HepG2 (cell line): ENCODE measurements around the gene TEAD4. TPM values are rescaled to one million over a fixed set of nuclear protein-coding genes. Genes with fewer than 3 reads are reported as not detected.

ENCODE experiments used
- ATF6 ChIP-seq: sonication (generic); formaldehyde crosslinking; conservative IDR thresholded peaks from 2 replicates; pipeline ENCODE4 v1.4.0; 2020; ENCODE audit warnings: missing genetic modification reagents
- E2F2 ChIP-seq: sonication (generic); formaldehyde crosslinking; IDR thresholded peaks from 2 replicates; pipeline ENCODE4 v1.4.0; 2020; ENCODE audit warnings: missing genetic modification reagents, borderline replicate concordance
- GABPB1 ChIP-seq: IDR thresholded peaks from 2 replicates; pipeline ENCODE4 v1.6.1; 2016; ENCODE audit warnings: mild to moderate bottlenecking, missing genetic modification reagents, moderate library complexity, missing compliant biosample characterization
- GLI4 ChIP-seq: sonication (generic); formaldehyde crosslinking; IDR thresholded peaks from 2 replicates; pipeline ENCODE4 v1.5.1; 2020; ENCODE audit warnings: missing genetic modification reagents, mild to moderate bottlenecking, moderate library complexity, borderline replicate concordance
- HDAC1 ChIP-seq: sonication (generic); formaldehyde crosslinking; IDR thresholded peaks from 2 replicates; pipeline ENCODE4 v1.5.1; 2020; ENCODE audit warnings: mild to moderate bottlenecking, missing genetic modification reagents
- IRX3 ChIP-seq: sonication (generic); formaldehyde crosslinking; IDR thresholded peaks from 2 replicates; pipeline ENCODE4 v1.8.1; 2023; ENCODE audit warnings: mild to moderate bottlenecking, low read depth, missing genetic modification reagents, borderline replicate concordance
- ISL2 ChIP-seq: sonication (generic); formaldehyde crosslinking; IDR thresholded peaks from 2 replicates; pipeline ENCODE4 v1.5.0; 2020; ENCODE audit warnings: missing genetic modification reagents
- MXD4 ChIP-seq: IDR thresholded peaks from 2 replicates; pipeline ENCODE4 v1.6.1; 2016; ENCODE audit warnings: mild to moderate bottlenecking, missing biosample characterization, missing genetic modification reagents
- MXI1 ChIP-seq: IDR thresholded peaks from 3 replicates; pipeline ENCODE4 v1.6.1; 2012; ENCODE audit warnings: low read depth, low read length, inconsistent platforms, borderline replicate concordance
- NCOA2 ChIP-seq: sonication (generic); formaldehyde crosslinking; IDR thresholded peaks from 2 replicates; pipeline ENCODE4 v1.8.0; 2022; ENCODE audit warnings: inconsistent platforms
- PHF20 ChIP-seq: sonication (generic); formaldehyde crosslinking; IDR thresholded peaks from 2 replicates; pipeline ENCODE4 v1.5.0; 2020; ENCODE audit warnings: mild to moderate bottlenecking, missing genetic modification reagents
- PHF5A ChIP-seq: IDR thresholded peaks from one replicate; pipeline ENCODE4 v1.6.1; 2018; ENCODE audit warnings: low read depth, missing genetic modification reagents; ENCODE audit not compliant: unreplicated experiment
- THYN1 ChIP-seq: sonication (generic); formaldehyde crosslinking; IDR thresholded peaks from 2 replicates; pipeline ENCODE4 v1.8.1; 2023; ENCODE audit warnings: low read depth, mild to moderate bottlenecking, moderate library complexity, missing genetic modification reagents, borderline replicate concordance
- ZBTB1 ChIP-seq: sonication (generic); formaldehyde crosslinking; IDR thresholded peaks from 2 replicates; pipeline ENCODE4 v1.4.0; 2020; ENCODE audit warnings: missing genetic modification reagents, borderline replicate concordance
- ZBTB3 ChIP-seq: sonication (generic); formaldehyde crosslinking; IDR thresholded peaks from 2 replicates; pipeline ENCODE4 v1.4.0; 2020; ENCODE audit warnings: low read depth, mild to moderate bottlenecking, moderate library complexity, missing genetic modification reagents, borderline replicate concordance
- ZBTB8A ChIP-seq: sonication (generic); formaldehyde crosslinking; IDR thresholded peaks from 2 replicates; pipeline ENCODE4 v1.4.0; 2020; ENCODE audit warnings: mild to moderate bottlenecking, low read depth, missing genetic modification reagents, borderline replicate concordance
- ZNF230 ChIP-seq: sonication (generic); formaldehyde crosslinking; IDR thresholded peaks from 2 replicates; pipeline ENCODE4 v1.4.0; 2020; ENCODE audit warnings: mild to moderate bottlenecking, missing genetic modification reagents
- ZNF256 ChIP-seq: sonication (generic); formaldehyde crosslinking; conservative IDR thresholded peaks from 2 replicates; pipeline ENCODE4 v1.4.0; 2020; ENCODE audit warnings: missing genetic modification reagents
- ZNF292 ChIP-seq: sonication (generic); formaldehyde crosslinking; IDR thresholded peaks from 2 replicates; pipeline ENCODE4 v1.8.1; 2022; ENCODE audit warnings: mild to moderate bottlenecking, low read depth, missing genetic modification reagents, borderline replicate concordance
- ZNF790 ChIP-seq: sonication (generic); formaldehyde crosslinking; IDR thresholded peaks from 2 replicates; pipeline ENCODE4 v1.8.0; 2022; ENCODE audit warnings: missing genetic modification reagents, mild to moderate bottlenecking, borderline replicate concordance
- ZXDC ChIP-seq: sonication (generic); formaldehyde crosslinking; IDR thresholded peaks from 2 replicates; pipeline ENCODE4 v1.5.0; 2020; ENCODE audit warnings: mild to moderate bottlenecking, missing genetic modification reagents
- polyA plus RNA-seq, 8 experiments: library from polyadenylated mRNA; depleted of rRNA in 3 of 8; stranded (reverse) in 7 of 8; unstranded in 1 of 8; fragments of >200 nt; fragmentation: Illumina TruSeq in 4 of 8; extraction: Trizol in 4 of 8; gene quantifications; 2 replicates each; pipeline versions ENCODE4 v1.2.1 to v1.2.3, GENCODE V29; 2011 to 2016; ENCODE audit warnings: low read depth in 4 of 8, missing spikeins in 1 of 8, mixed read lengths in 1 of 8; ENCODE audit not compliant: insufficient read depth in 1 of 8
- total RNA-seq, 5 experiments: library from RNA; depleted of rRNA; stranded (reverse); fragments of >200 nt; fragmentation: Illumina TruSeq; extraction: Trizol; gene quantifications; 2 replicates each; pipeline ENCODE4 v1.2.3, GENCODE V29; 2016; ENCODE audit warnings: low read depth in 1 of 5

TEAD4 gene
- total and polyA plus RNA-seq, 2 of the 13 experiments (the other 11 are each of a cell fraction or from before 2014, with no cell fraction given), result 45.0 to 69.4 TPM

- TF ChIP-seq ATF6 (CRISPR knock-in tag), result peak; percentile 24; the same call in 1 of the 2 replicates
- peak; percentile 42; the same call in 1 of the 2 replicates for TF ChIP-seq ZXDC
- no peak; the same call in none of the 2 replicates for TF ChIP-seq NCOA2
- 0 out of 2 replicates have a peak, but pooled peaks have one; percentile 59 for TF ChIP-seq ZNF790 (CRISPR knock-in tag)
- peak; percentile 32; the same call in 1 of the 2 replicates for TF ChIP-seq PHF20 (CRISPR knock-in tag)
- TF ChIP-seq MXI1, result peak; percentile 33; the same call in 2 of the 3 replicates
- TF ChIP-seq PHF5A (CRISPR knock-in tag), result no peak
- TF ChIP-seq ZBTB3 (CRISPR knock-in tag), result no peak
- TF ChIP-seq IRX3, result peak; percentile 25; the same call in 1 of the 2 replicates
- 0 out of 2 replicates have a peak, but pooled peaks have one; percentile 33 for TF ChIP-seq ZNF230 (CRISPR knock-in tag)
- no peak for TF ChIP-seq ZBTB8A (CRISPR knock-in tag)
- TF ChIP-seq ZNF256, result no peak
- TF ChIP-seq E2F2 (CRISPR knock-in tag), result no peak
- peak; percentile 68 for TF ChIP-seq GABPB1 (CRISPR knock-in tag)
- TF ChIP-seq ZNF292 (CRISPR knock-in tag), result no peak
- TF ChIP-seq HDAC1 (CRISPR knock-in tag), result peak; percentile 86
- TF ChIP-seq ZBTB1 (CRISPR knock-in tag), result no peak
- TF ChIP-seq MXD4 (CRISPR knock-in tag), result peak; percentile 59; the same call in 1 of the 2 replicates
- 0 out of 2 replicates have a peak, but pooled peaks have one; percentile 19 for TF ChIP-seq ISL2 (CRISPR knock-in tag)
- no peak for TF ChIP-seq THYN1 (CRISPR knock-in tag)
- no peak for TF ChIP-seq GLI4 (CRISPR knock-in tag)
Observed at GRCh38 chr12:2959505-2960389, 550 bp downstream of the TEAD4 start (continued).
